ENCODE measurements around the gene KLF18. TPM values are rescaled to one million over a fixed set of nuclear protein-coding genes. Genes with fewer than 3 reads are reported as not detected.

KLF18 gene
- polyA plus RNA-seq, 1 donor (not counting 4 experiments of a cell fraction or from before 2014, with no cell fraction given): not detected

DNA sequence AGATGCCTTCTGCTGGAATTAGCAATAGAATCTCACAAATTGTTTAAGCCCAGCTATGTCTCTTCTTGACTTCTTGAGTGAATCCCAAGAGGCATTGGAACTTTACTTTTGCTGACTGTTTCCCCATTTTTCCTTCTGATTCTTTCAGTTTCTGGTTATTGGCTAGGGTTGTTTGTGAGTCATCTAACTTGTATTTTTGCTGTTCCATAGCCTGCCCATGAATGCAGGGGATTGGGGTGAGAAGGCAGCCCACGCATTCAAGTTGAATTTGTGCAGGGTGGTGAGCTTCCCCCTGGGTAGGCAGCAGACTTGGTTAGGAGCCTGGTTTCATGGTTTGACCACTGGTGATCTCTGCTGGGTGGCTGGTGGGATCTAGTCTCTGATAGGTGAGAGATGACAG is 33.2 kb downstream of the KLF18 start:
- no peaks in the 10 kb centered on the region for H3K4me1 ChIP-seq (ENCODE audit: control insufficient read depth, extremely low read depth, insufficient read depth, low read length)
- no peak overlapping the region for H2AFZ ChIP-seq (ENCODE audit: control insufficient read depth, low read length)
- H4K20me1 ChIP-seq (ENCODE audit: control insufficient read depth, extremely low read depth, insufficient read depth, low read length): no peaks in the 10 kb centered on the region
- TF ChIP-seq, protein P1, sequence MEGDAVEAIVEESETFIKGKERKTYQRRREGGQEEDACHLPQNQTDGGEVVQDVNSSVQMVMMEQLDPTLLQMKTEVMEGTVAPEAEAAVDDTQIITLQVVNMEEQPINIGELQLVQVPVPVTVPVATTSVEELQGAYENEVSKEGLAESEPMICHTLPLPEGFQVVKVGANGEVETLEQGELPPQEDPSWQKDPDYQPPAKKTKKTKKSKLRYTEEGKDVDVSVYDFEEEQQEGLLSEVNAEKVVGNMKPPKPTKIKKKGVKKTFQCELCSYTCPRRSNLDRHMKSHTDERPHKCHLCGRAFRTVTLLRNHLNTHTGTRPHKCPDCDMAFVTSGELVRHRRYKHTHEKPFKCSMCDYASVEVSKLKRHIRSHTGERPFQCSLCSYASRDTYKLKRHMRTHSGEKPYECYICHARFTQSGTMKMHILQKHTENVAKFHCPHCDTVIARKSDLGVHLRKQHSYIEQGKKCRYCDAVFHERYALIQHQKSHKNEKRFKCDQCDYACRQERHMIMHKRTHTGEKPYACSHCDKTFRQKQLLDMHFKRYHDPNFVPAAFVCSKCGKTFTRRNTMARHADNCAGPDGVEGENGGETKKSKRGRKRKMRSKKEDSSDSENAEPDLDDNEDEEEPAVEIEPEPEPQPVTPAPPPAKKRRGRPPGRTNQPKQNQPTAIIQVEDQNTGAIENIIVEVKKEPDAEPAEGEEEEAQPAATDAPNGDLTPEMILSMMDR (optimal IDR thresholded peaks at IDR 0.05 in 1 of 3, IDR thresholded peaks at IDR 0.05 in 1 of 3, conservative IDR thresholded peaks at IDR 0.05 in 1 of 3; ENCODE audit: extremely low read depth in 1 of 3, insufficient read depth in 2 of 3, low read length in 3 of 3): no peak
- TF ChIP-seq EZH2 (IDR thresholded peaks at IDR 0.05; ENCODE audit: low read length): no peak
- H3K9ac ChIP-seq (ENCODE audit: control insufficient read depth, extremely low read depth, insufficient read depth, low read length): no peak overlapping the region
- no peak for FAIRE-seq
- no peaks in the 10 kb centered on the region for H3K9me1 ChIP-seq (ENCODE audit: control insufficient read depth, extremely low read depth, insufficient read depth, low read length)
- no peaks in the 10 kb centered on the region for H3K79me2 ChIP-seq (ENCODE audit: control insufficient read depth, insufficient read depth, low read length)
- H3K36me3 ChIP-seq (ENCODE audit: control insufficient read depth in 2 of 2, extremely low read depth in 1 of 2, insufficient read depth in 2 of 2, low read length in 2 of 2): no peaks in the 10 kb centered on the region
- no peak overlapping the region for H3K27ac ChIP-seq (ENCODE audit: control insufficient read depth, insufficient read depth, low read length)
- H3K9me3 ChIP-seq (ENCODE audit: control insufficient read depth, low read depth, low read length): no peaks in the 10 kb centered on the region
- no peak overlapping the region for H3K4me2 ChIP-seq (ENCODE audit: control insufficient read depth, extremely low read depth, insufficient read depth, low read depth, low read length)
- no peak overlapping the region for H3K4me3 ChIP-seq (ENCODE audit: control insufficient read depth in 2 of 3, extremely low read depth in 1 of 3, insufficient read depth in 2 of 3, low read depth in 1 of 3, low read length in 3 of 3)
- dilution Hi-C loops (cut with MboI; ENCODE audit: extremely low pct_ligation_motif_present, low sequenced_read_pairs): no loop called here
- DNase-seq (ENCODE audit: low read depth, low spot score): no peak
- H3K27me3 ChIP-seq (ENCODE audit: control insufficient read depth, extremely low read depth, insufficient read depth, low read length): peaks cover under 1% of the 10 kb centered on the region

DNA sequence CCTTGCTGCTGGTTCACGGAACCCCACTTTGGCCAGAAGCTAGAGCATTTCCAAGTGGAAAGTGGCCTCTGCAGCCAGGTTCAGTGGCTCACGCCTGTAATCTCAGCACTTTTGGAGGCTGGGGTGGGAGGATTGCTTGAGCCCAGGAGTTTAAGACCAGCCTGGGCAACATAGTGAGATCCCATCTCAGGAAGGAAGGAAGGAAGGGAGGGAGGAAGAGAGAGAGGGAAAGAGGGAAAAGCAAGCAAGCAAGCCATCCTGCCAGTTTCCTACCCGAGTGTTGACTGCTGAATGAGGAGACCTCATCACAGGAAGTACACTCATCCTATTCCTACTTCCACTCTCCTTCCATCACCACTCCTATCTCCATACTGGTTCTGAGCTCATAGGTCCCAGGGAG is 35.6 kb downstream of the KLF18 start:
- Histone ChIP-seq H3K79me2 (ENCODE audit: control insufficient read depth, insufficient read depth, low read length) (no peaks in the 10 kb centered on the region), H3K4me2 (ENCODE audit: control insufficient read depth, extremely low read depth, insufficient read depth, low read depth, low read length) (no peak overlapping the region), H2AFZ (ENCODE audit: control insufficient read depth, low read length) (no peak overlapping the region), H3K4me3 (ENCODE audit: control insufficient read depth in 2 of 3, extremely low read depth in 1 of 3, insufficient read depth in 2 of 3, low read depth in 1 of 3, low read length in 3 of 3) (no peak overlapping the region), H4K20me1 (ENCODE audit: control insufficient read depth, extremely low read depth, insufficient read depth, low read length) (no peaks in the 10 kb centered on the region), H3K36me3 (ENCODE audit: control insufficient read depth in 2 of 2, extremely low read depth in 1 of 2, insufficient read depth in 2 of 2, low read length in 2 of 2) (no peaks in the 10 kb centered on the region), H3K27me3 (ENCODE audit: control insufficient read depth, extremely low read depth, insufficient read depth, low read length) (no peaks in the 10 kb centered on the region), H3K4me1 (ENCODE audit: control insufficient read depth, extremely low read depth, insufficient read depth, low read length) (no peaks in the 10 kb centered on the region), H3K9ac (ENCODE audit: control insufficient read depth, extremely low read depth, insufficient read depth, low read length) (no peak overlapping the region), H3K9me3 (ENCODE audit: control insufficient read depth, low read depth, low read length) (no peaks in the 10 kb centered on the region), H3K9me1 (ENCODE audit: control insufficient read depth, extremely low read depth, insufficient read depth, low read length) (no peaks in the 10 kb centered on the region), H3K27ac (ENCODE audit: control insufficient read depth, insufficient read depth, low read length) (no peak overlapping the region)
- TF ChIP-seq EZH2 (IDR thresholded peaks at IDR 0.05; ENCODE audit: low read length): no peak
- TF ChIP-seq, protein P1 (optimal IDR thresholded peaks at IDR 0.05 in 1 of 3, IDR thresholded peaks at IDR 0.05 in 1 of 3, conservative IDR thresholded peaks at IDR 0.05 in 1 of 3; ENCODE audit: extremely low read depth in 1 of 3, insufficient read depth in 2 of 3, low read length in 3 of 3): no peak
- no peak for DNase-seq (ENCODE audit: low read depth, low spot score)
- FAIRE-seq: no peak
- dilution Hi-C loops (cut with MboI; ENCODE audit: extremely low pct_ligation_motif_present, low sequenced_read_pairs): no loop called here

Measured in keratinocyte (primary cell).